ENCODE results near the gene ECSCR.
A peak's percentile ranks its signal among the peaks of the same experiment; 100 is the strongest.
"Not testable (repeated sequence)": the region's sequence is repeated elsewhere in the genome, so short reads cannot be mapped to it uniquely, and the experiment has no call there.

The ECSCR gene

DNA sequence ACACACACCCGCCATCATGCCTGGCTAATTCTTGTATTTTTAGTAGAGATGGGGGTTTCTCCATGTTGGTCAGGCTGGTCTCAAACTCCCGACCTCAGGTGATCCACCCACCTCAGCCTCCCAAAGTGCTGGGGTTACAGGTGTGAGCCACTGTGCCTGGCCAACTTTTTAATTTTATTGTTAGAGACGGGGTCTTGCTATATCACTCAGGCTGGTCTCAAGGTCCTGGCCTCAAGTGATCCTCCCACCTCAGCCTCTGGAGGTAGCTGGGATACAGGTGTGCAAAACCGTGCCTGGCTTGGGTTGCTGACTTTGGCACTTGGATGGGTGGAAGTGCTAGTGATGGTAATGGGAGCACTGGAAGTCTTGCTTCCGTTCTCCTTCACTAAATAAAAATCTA, 53.4 kb downstream of the ECSCR start:
- not testable (repeated sequence) for DNase-seq

DNA sequence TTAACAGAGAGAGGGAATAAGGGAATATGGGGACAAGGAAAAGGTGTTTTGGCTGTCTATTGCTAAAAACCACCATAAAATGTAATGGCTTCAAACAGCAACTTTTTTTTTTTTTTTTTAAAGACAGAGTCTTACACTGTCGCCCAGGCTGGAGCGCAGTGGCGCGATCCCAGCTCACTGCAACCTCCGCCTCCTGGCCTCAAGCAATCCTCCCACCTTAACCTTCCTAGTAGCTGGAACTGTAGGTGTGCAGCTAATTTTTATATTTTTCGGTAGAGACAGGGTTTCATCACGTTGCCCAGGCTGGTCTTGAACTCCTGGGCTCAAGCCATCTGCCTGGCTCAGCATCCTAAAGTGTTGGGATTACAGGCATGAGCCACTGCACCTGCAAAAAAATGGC, 54.4 kb downstream of the ECSCR start:
- no peak for DNase-seq

GRCh38 chr5:139407517-139407916, 55.0 kb downstream of the ECSCR start:
- DNase-seq = no peak

DNA sequence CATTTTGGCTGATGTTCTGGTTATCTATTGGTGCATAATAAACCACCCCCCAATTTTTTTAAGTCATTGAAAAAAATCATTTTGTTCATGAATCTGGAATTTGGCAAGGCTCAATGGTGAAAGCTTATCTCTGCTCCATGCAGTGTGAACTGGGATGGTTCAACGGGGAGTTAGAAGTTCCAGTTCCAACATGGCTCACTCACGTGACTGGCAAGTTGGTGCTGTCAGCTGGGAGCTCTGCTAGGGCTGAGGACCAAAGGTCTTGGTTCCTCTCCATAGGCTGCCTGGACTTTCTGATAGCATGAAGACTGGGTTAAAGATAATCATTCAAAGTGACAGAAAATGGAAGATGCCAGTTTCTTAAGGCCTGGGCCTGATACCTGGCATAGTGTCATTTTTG, 55.6 kb downstream of the ECSCR start:
- no peak for DNase-seq

DNA sequence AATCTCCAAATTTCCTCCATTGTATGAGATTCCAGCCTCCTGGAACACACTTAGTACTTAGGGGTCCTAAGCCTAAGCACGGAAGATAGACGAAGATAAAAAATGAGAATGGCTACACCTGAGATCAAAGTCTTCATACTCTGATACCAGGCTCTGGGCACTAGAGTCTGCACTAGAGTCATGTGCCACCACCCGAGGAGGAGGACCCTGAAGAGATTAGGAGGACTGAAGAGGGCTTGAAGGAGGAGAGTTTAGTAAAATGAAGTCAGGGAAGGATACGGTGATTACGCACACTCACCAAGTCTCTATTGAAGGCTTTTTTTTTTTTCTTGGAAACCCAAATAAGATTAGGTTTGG, 58.1 kb downstream of the ECSCR start:
- DNase-seq = no peak

GRCh38 chr5:139403787-139404483, 58.6 kb downstream of the ECSCR start, which contains the start of gene SPATA24:
TSS of gene SPATA24 (minus strand) at chr5:139404089. CDS start at chr5:139404060, 29 bp downstream.
- DNase-seq = peak; percentile 84

GRCh38 chr5:139403418-139403786, 59.1 kb downstream of the ECSCR start:
- DNase-seq = no peak

DNA sequence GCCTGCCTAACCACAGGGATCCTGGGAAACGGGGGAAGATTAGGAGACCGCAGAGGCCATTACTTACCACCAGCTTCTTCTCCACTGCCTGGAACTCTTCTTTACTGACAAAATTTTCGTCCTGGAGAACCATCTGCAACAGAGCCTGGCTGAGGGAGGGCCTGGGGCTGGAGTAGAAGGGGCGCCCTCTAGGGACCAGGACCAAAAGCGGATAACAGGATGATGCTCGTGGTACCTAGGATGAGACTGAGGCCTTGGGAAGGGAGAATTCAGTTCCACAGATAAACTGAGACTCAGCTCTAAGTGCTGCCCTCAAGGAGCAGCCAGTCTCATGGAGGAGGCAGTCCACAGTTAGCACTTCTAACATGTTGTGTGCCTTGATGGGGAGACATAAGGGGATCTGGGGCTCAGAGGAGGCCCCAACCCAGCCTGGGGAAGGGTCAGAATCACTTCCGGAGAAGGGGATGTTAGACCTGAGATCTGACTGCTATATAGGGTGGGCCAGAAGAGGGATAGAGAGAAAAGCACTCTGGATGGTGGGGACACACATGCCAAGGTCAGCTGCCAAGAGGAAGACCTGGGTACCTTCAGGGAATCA, 59.9 kb downstream of the ECSCR start:
- no peak for DNase-seq

DNA sequence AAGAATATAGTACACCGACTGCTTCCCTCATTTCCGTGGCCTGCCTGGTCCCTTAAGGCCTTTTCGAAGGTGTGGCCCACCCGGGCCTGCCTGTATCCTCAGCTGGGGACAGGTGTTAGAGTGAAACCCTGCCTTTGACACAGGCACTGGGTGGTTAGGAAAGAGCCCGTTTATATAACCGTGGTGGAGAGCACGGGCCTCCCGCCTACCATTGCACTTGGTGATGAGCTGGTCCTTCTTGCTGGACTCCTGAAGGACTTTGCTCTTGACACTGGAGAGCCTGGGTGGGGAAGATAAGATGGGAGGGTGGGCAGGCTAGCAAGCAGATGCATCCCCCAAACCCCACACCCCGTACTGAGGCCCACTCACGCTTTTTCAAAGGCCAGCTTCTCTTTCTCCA, 61.0 kb downstream of the ECSCR start:
- DNase-seq = no peak

GRCh38 chr5:139399501-139400121, 62.9 kb downstream of the ECSCR start:
- DNase-seq = no peak
